DMS114 treated with DMSO at 0.1 percent for 48 hours (cell line): Measurements from ENCODE around the gene TTC4.

Experiments used
- DNase-seq: peaks from one replicate; lab custom pipeline; 2025; ENCODE audit not compliant: unreplicated experiment; lab: John Stamatoyannopoulos, UW

TTC4 gene

GRCh38 chr1:54703471-54703870, 12.2 kb upstream of the TTC4 start:
- no peak for DNase-seq

- DNase-seq, result no peak
These were observed 10.5 kb upstream of the TTC4 start for GRCh38 chr1:54705153-54705552.

GRCh38 chr1:54706419-54706818, 9.2 kb upstream of the TTC4 start:
- no peak for DNase-seq

GRCh38 chr1:54708385-54708784, 7.3 kb upstream of the TTC4 start:
- DNase-seq, result no peak

GRCh38 chr1:54709547-54710292, 5.9 kb upstream of the TTC4 start:
- no peak for DNase-seq

- no peak for DNase-seq
These were observed 5.2 kb upstream of the TTC4 start for GRCh38 chr1:54710434-54710833.

GRCh38 chr1:54710841-54711240, 4.8 kb upstream of the TTC4 start:
- no peak for DNase-seq

- DNase-seq, result no peak
These were observed 4.1 kb upstream of the TTC4 start for GRCh38 chr1:54711536-54711935.

DNA sequence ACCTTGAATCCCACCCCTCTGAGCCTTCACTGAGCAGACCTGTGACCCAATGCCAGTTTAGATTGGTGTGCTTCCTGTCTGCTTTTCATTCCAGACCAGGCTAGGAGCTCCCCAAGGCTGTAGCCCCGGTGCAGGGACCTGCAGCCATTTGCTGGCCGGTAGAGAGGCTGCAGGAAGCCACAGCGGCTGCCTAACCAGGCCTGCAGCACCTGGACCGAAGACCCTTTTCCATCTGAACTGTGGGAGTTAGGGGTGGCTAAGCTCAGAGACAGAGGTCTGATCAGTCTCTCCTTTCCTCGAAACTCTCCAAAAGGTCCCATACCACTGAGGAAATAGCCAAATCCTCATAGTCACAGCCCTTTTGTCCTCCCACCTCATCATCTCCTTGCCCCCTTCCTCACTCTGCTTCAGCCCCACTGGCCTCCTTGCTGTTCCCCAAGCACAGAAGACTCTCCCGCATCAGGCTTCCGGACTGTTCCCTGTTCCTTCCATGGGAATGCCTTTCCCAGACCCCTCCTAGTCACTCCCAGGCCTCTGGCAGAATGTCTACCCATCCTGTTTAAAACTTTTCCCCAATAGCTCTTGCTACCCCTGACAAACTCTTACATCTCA, 674 bp upstream of the TTC4 start:
- no peak for DNase-seq

- no peak for DNase-seq
These were observed 812 bp downstream of the TTC4 start for GRCh38 chr1:54716299-54717047.

DNA sequence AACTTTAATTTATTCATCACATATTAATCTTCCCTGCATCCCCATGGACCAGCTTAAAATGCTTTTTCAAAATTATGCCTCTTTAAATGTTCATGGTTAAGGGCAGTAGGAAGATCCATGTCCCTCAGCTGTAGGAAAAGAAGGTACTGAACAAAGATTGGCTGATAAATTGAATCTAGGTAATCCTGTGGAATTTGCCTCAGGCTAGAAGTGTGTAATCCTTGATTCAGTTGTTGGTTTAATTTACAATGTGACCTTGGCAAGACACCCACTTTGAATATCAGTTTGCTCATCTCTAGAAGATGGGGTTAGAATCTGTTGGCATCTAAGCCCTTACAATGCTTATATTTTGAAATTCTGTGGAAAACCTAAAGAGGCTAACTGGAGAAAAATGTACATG, 6.1 kb downstream of the TTC4 start:
- no peak for DNase-seq

GRCh38 chr1:54723985-54724384, 8.3 kb downstream of the TTC4 start:
- DNase-seq, result no peak

- no peak for DNase-seq
These were observed 9.1 kb downstream of the TTC4 start for GRCh38 chr1:54724771-54725170.

- DNase-seq, result no peak
These were observed 12.4 kb downstream of the TTC4 start for GRCh38 chr1:54728027-54728426.

- no peak for DNase-seq
These were observed 21.0 kb downstream of the TTC4 start for GRCh38 chr1:54736685-54737084.

DNA sequence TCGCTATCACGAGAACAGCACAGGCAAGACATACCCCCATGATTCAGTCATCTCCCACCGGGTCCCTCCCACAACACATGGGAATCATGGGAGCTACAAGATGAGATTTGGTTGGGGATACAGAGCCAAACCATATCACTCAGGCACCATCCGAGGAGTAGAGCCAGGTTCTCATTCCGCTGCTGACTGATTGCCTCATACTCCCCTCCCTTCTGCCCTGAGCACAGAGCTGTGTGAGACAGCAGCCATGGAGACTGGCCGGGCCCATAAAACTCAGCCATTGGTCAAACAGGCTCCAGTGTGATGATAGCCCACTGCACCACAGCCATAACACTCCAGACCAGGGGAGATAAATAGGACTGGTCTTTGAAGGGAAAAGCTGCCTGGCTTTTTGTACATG, 22.6 kb downstream of the TTC4 start:
- DNase-seq, result no peak

GRCh38 chr1:54741531-54741930, 25.9 kb downstream of the TTC4 start:
- DNase-seq, result no peak

GRCh38 chr1:54742282-54742681, 26.6 kb downstream of the TTC4 start:
- no peak for DNase-seq

- no peak for DNase-seq
These were observed 28.0 kb downstream of the TTC4 start for GRCh38 chr1:54743416-54744226.

GRCh38 chr1:54744696-54745095, 29.0 kb downstream of the TTC4 start:
- DNase-seq, result no peak

GRCh38 chr1:54745274-54745673, 29.6 kb downstream of the TTC4 start:
- DNase-seq, result no peak
